ENCODE measurements around the gene FGF19.

DNA sequence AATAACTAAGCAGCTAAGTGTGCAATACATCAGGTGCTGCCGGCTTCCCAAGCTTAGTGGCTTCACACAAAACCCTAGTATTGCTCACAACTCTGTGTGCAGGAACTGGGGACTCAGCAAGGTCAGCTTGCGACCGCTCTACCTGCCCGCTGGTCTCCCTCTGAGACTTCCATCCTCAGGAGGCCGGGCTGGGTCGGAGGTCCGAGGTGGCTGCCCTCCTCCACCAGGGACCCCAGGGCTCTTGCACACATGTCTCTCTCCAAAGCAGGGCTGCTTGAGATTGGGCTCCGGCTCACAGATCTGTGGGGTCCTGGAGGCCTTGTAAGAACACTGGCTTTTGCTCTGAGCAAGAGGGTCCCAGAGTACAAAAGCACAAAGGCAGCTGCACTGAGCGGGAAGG, 25.4 kb upstream of the FGF19 start:
- TF ChIP-seq EZH2 (IDR thresholded peaks at IDR 0.05; ENCODE audit: insufficient read depth, poor library complexity, severe bottlenecking) (no peak), EZH2phosphoT487 (IDR thresholded peaks at IDR 0.05; ENCODE audit: insufficient read depth, low read depth) (no peak)

Measured in GM23248 (cell line).